T47D (cell line): ENCODE data around the gene NRCAM.

Experiments
- DNase-seq, 2 experiments: peaks; one replicate each; pipeline versions ENCODE4 v3.0.0 to v3.0.0-alpha.2; 2011 to 2012; ENCODE audit warnings: low read depth in 1 of 2, low spot score in 1 of 2
- JUND ChIP-seq: IDR thresholded peaks from 2 replicates; pipeline ENCODE4 v1.6.1; 2012; ENCODE audit warnings: low read depth
- in situ Hi-C: cut with HindIII; loops from 2 replicates; pipeline ENCODE4 v1.10.0; 2016; ENCODE audit warnings: low sequenced_read_pairs, low pct_unique_long_range_greater_than_20kb

Gene NRCAM

DNA sequence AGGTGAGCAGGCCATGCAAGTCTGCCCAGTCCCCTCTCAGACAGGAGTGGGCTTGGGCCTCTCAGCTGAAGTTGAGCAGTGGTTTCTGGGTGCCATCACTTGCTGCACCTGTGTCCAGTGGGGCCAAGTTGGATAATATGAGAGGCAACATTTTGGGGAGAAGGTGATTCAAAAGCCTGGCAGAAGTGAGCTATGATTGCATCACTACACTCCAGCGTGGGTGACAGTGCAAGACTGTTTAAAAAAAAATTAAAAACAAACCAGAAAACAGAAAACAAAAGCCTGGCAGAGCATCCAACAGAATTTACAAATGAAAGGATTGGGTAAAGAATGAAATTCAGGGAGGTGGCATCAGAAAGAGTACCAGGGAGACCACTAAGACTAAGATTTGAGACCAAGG is 204.5 kb downstream of the NRCAM start:
- in situ Hi-C loops: no loop called here
- DNase-seq: no peak
- no peak for TF ChIP-seq JUND

DNA sequence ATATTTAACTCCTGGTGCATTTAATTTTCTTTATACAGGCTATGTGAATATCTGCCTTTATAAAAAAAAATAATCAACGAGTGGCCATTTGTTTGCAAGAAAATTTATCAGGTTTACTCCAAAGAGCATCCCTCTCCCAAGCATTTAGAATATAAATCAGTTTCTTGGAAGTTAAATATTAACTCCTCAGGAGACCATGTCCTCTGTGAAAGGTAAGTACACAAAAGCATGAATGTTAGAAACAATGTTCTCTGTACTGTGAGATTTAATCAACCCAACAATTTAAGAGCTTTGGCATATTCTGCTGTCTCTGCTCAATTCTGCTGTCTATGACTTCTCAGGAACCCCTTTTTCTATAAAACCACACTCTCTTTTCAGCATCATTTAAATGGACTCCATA is 206.8 kb downstream of the NRCAM start:
- no peak for TF ChIP-seq JUND
- in situ Hi-C loops: no loop called here
- DNase-seq: no peak

DNA sequence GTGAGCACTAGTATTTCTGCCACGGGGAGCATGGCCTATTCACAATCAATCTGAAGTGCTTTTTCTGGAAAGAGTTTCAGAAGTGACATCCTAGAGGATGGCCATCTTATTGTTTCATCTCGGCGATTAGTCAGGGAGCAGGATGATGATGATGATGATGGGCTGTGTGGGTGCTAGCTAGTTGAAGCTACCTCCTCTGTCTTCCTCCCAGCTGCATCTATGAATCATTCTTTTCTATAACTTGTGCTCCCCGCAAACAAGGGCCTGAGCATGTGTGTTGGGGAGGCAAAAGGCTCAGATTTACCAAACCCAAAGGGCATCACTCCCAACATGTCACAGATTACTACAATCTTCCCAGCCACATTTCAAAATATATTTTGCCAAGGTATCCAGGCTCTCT is 207.4 kb downstream of the NRCAM start:
- no peak for DNase-seq
- TF ChIP-seq JUND: no peak
- in situ Hi-C loops: no loop called here

- in situ Hi-C loops: no loop called here
- no peak for DNase-seq
These were observed 207.8 kb downstream of the NRCAM start for GRCh38 chr7:108248418-108248817.

GRCh38 chr7:108247614-108248013 is 208.6 kb downstream of the NRCAM start:
- no peak for TF ChIP-seq JUND
- in situ Hi-C loops: no loop called here
- no peak for DNase-seq

More at GRCh38 chr7:108248418-108248817, 207.8 kb downstream of the NRCAM start:
- TF ChIP-seq JUND: no peak

DNA sequence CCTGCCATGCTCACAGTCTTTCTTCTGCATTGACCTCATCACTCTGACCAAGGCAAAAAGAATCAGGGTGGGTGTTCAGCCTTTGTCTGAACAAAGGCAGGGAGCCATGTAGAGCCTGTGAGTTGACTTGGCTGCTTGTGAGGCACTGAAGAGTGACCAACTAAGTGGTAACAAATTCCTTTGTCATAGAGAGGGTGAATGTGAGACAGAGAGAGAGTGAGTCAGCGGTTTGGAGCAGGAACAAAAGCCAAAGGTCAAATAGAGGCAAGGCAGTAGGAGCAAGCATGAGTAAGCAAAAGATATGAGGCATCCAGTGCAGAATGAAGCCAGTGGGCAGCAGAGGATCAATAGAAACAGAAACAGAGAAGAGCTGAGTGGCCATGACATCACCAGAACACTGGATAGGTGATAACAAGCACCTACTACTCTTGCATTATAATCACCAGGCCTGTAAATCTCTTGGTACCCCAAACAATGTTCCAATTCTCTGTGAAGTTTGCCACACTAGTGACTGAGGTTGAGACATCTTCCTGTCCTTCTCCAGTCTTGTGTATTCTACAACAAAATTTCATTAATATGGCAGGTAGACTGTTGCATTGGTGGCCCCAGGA is 209.9 kb downstream of the NRCAM start:
- peak in 1 of 2 experiments; percentile 15 for DNase-seq

GRCh38 chr7:108245523-108246226 is 210.6 kb downstream of the NRCAM start:
- TF ChIP-seq JUND: no peak
- in situ Hi-C loops: no loop called here
- DNase-seq: no peak

More for the DNA sequence above, 209.9 kb downstream of the NRCAM start:
- no peak for TF ChIP-seq JUND
- in situ Hi-C loops: no loop called here

- DNase-seq: no peak
- TF ChIP-seq JUND: no peak
- in situ Hi-C loops: no loop called here
These were observed 212.1 kb downstream of the NRCAM start for GRCh38 chr7:108244110-108244509.

DNA sequence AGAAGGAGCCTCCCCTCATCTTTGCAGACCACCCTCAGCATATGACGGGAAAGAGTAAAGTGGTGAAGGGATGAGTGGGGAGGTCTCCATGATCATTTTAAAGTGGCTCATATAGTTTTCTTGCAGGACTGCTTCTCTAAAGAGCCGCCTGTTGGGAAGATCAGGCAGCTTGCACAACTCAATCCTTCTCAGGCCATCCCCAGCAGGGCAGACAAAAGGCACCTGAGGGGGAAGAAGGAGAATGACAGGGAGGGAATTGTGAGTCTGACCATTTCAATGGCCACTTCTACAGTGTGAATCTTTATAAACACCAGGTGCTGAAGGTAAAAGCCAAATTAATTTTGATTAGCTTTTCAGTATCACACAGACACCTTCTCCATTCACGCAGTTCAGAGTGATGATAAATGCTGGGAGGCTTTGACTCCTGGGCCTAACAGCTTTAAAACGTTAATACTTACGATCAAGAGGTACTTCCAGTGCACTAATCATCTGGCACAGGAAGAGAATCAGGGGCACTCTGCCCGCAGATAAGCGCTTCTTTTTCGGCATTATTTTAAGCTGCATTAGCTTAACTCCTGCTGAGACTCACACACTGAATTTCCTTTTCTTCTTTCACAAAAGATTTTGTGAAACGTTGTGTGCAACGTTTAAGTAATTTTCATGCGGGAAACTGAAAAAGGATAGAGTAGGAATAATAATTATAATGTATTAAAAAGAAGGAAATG is 216.6 kb downstream of the NRCAM start:
- DNase-seq: no peak
- no peak for TF ChIP-seq JUND
- in situ Hi-C loops: no loop called here

DNA sequence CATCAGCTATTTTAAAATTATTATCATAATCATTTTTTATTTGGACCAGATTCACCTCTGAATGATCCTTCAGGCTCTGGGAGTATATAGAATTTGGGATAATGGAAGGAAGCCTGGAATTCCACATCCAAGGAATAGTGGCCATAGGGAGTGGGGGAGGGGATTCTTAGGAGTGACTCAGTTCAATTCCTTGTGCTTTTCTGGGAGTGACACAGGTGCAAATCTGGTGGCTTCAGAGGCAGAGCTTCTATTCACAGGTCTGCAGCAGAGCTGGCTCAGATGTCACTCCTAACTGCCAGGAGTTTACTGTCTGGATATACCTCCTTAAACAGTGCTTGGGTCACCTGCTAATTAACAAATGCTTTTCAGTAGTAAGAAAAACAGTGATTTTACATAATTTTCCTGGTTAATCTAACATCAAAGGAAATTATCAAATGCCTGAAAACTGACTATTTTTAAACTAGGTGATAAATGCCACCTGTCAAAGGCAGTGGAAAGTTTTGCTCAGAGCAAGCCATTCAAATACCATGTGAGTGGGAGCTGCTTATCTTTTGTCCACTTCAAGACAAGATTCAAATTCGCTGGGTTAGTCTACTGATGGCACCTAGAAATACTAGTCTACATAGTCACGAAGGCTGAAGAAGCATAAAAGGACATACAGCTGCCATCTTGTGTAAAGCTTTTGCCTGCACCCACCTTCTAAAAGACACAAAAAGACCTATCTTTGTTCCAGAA is 219.4 kb downstream of the NRCAM start:
- no peak for TF ChIP-seq JUND
- in situ Hi-C loops: no loop called here
- DNase-seq: no peak

GRCh38 chr7:108235451-108236061 is 220.7 kb downstream of the NRCAM start:
- no peak for DNase-seq
- TF ChIP-seq JUND: no peak
- in situ Hi-C loops: no loop called here

GRCh38 chr7:108234971-108235450 is 221.2 kb downstream of the NRCAM start:
- no peak for DNase-seq
- no peak for TF ChIP-seq JUND
- in situ Hi-C loops: no loop called here
